K562 (cell line): ENCODE data around the gene LIPI. TPM values are rescaled to one million over a fixed set of nuclear protein-coding genes. Genes with fewer than 3 reads are reported as not detected.

ENCODE experiments used
- ATAC-seq: fragments of 200-7000 bp; cut with Tn5 transposase; 3 replicates; pipeline ENCODE4 v1.9.1; 2020; ENCODE audit warnings: moderate library complexity
- BruUV-seq: library from RNA; stranded (reverse); fragments of 400-500 nt; replicated peaks from 2 replicates; lab custom pipeline; 2021; lab: Mats Ljungman, UMichigan
- CTCF ChIA-PET: fragments of 300-600 bp; formaldehyde crosslinking; extraction: SDS; loops from one replicate; lab custom pipeline; 2021; ENCODE audit warnings: low intra/inter-chr PET ratio; lab: Yijun Ruan, JAX
- POLR2A ChIA-PET: fragments of 300-600, 350-650 bp; sonication (Branson Sonifier 250); formaldehyde crosslinking; extraction: SDS; loops from one replicate; lab custom pipeline; 2021; ENCODE audit warnings: antibody characterized with exemption, inconsistent platforms; lab: Yijun Ruan, JAX
- DNase-seq, 4 experiments: peaks; one replicate each; pipeline versions ENCODE4 v3.0.0 to v3.0.0-alpha.2; 2011 to 2018; ENCODE audit warnings: low spot score in 3 of 4, mixed read lengths in 3 of 4; ENCODE audit errors: extremely low read depth in 1 of 4
- FAIRE-seq: peaks from 2 replicates; lab custom pipeline; 2011; peaks lifted over from hg19 to GRCh38; lab: Jason Lieb, UNC
- H2AFZ ChIP-seq: 2 replicates; pipeline ENCODE4 v1.6.0; 2011; ENCODE audit warnings: low read depth, low read length, control low read depth, inconsistent platforms
- H3K27ac ChIP-seq: fragments of 200-600 bp; 3 replicates; pipeline ENCODE4 v1.8.0; 2011; ENCODE audit warnings: low read depth, mild to moderate bottlenecking, control low read depth, inconsistent platforms, low read length, moderate library complexity, mixed read lengths; ENCODE audit errors: extremely low read depth
- H3K27me3 ChIP-seq, 2 experiments: fragments of 300-600 bp in 1 of 2; 2 replicates in 1 of 2; 3 replicates in 1 of 2; pipeline versions ENCODE4 v1.6.0 to v1.8.0; 2011; ENCODE audit warnings: inconsistent platforms in 2 of 2, low read length in 2 of 2, mild to moderate bottlenecking in 1 of 2, mixed read lengths in 1 of 2, moderate library complexity in 1 of 2; ENCODE audit not compliant: control insufficient read depth in 2 of 2, insufficient read depth in 2 of 2
- H3K36me3 ChIP-seq: fragments of 300-600 bp; 3 replicates; pipeline ENCODE4 v1.8.0; 2011; ENCODE audit warnings: mild to moderate bottlenecking, low read length, inconsistent platforms; ENCODE audit not compliant: control insufficient read depth, insufficient read depth
- H3K4me1 ChIP-seq, 2 experiments: fragments of 200-600 bp in 1 of 2; replicated peaks in 1 of 2; 2 replicates in 1 of 2; 3 replicates in 1 of 2; pipeline versions ENCODE4 v1.5.1 to v1.8.0; 2011; ENCODE audit warnings: inconsistent platforms in 2 of 2, low read length in 2 of 2, mild to moderate bottlenecking in 1 of 2, mixed read lengths in 1 of 2, moderate library complexity in 1 of 2; ENCODE audit not compliant: control insufficient read depth in 2 of 2, insufficient read depth in 2 of 2
- H3K4me2 ChIP-seq: 2 replicates; pipeline ENCODE4 v1.6.1; 2011; ENCODE audit warnings: low read length, control low read depth, inconsistent platforms, mixed read lengths; ENCODE audit not compliant: insufficient read depth
- H3K4me3 ChIP-seq: fragments of 200-600 bp; sonication (generic), shearing (Covaris generic); 2 replicates; pipeline ENCODE4 v1.5.1; 2016; ENCODE audit warnings: control low read depth, inconsistent platforms
- H3K79me2 ChIP-seq: fragments of 200-600 bp; 3 replicates; pipeline ENCODE4 v1.8.0; 2011; ENCODE audit warnings: low read length, inconsistent platforms; ENCODE audit not compliant: control insufficient read depth, insufficient read depth
- H3K9ac ChIP-seq, 2 experiments: 2 replicates each; pipeline versions ENCODE4 v1.6.0 to v1.6.1; 2011; ENCODE audit warnings: low read depth in 2 of 2, low read length in 2 of 2, control low read depth in 1 of 2, inconsistent platforms in 1 of 2, mild to moderate bottlenecking in 1 of 2, mixed read lengths in 1 of 2; ENCODE audit not compliant: insufficient read depth in 1 of 2
- H3K9me1 ChIP-seq: one replicate; pipeline ENCODE4 v1.6.0; 2011; ENCODE audit warnings: inconsistent platforms, mild to moderate bottlenecking, low read length, moderate library complexity; ENCODE audit not compliant: control insufficient read depth, insufficient read depth
- H3K9me3 ChIP-seq: replicated peaks from 2 replicates; pipeline ENCODE4 v1.5.1; 2011; ENCODE audit warnings: low read depth, low read length, inconsistent platforms; ENCODE audit not compliant: control insufficient read depth, insufficient read depth
- H4K20me1 ChIP-seq: replicated peaks from 2 replicates; pipeline ENCODE4 v1.6.1; 2011; ENCODE audit warnings: low read length, inconsistent platforms, mixed read lengths; ENCODE audit not compliant: control insufficient read depth, insufficient read depth
- CBFA2T2 ChIP-seq: fragments of 450-650 bp; conservative IDR thresholded peaks from 2 replicates; pipeline ENCODE4 v1.6.1; 2017; ENCODE audit warnings: mild to moderate bottlenecking
- CREM ChIP-seq: IDR thresholded peaks from 2 replicates; pipeline ENCODE4 v1.6.1; 2014; ENCODE audit warnings: antibody characterized with exemption, low read depth
- HNRNPLL ChIP-seq: fragments of 200-400 bp; formaldehyde crosslinking; IDR thresholded peaks from 2 replicates; pipeline ENCODE4 v1.6.1; 2017; ENCODE audit warnings: low read length, low read depth, mild to moderate bottlenecking; ENCODE audit not compliant: poor library complexity, severe bottlenecking
- HSF4 ChIP-seq: fragments of 250-450 bp; sonication (Bioruptor Pico); IDR thresholded peaks from 2 replicates; pipeline ENCODE4 v2.1.2; 2022; ENCODE audit warnings: mild to moderate bottlenecking, moderate library complexity, borderline replicate concordance
- IFI16 ChIP-seq: fragments of 250-450 bp; sonication (Bioruptor Pico); IDR thresholded peaks from 2 replicates; pipeline ENCODE4 v2.1.2; 2022; ENCODE audit warnings: mild to moderate bottlenecking, inconsistent platforms
- POLR2G ChIP-seq: fragments of 200-400 bp; formaldehyde crosslinking; IDR thresholded peaks from 2 replicates; pipeline ENCODE4 v1.6.1; 2017; ENCODE audit warnings: low read depth, mild to moderate bottlenecking, antibody characterized with exemption, low read length, moderate library complexity
- RB1 ChIP-seq: fragments of 450-650 bp; IDR thresholded peaks from 2 replicates; pipeline ENCODE4 v1.6.1; 2017; ENCODE audit warnings: low read depth, mild to moderate bottlenecking
- SLC30A9 ChIP-seq: fragments of 250-450 bp; sonication (Bioruptor Pico); IDR thresholded peaks from 2 replicates; pipeline ENCODE4 v1.8.0; 2022; ENCODE audit warnings: mild to moderate bottlenecking, moderate library complexity
- SMAD1 ChIP-seq: fragments of 150-350 bp; IDR thresholded peaks from 2 replicates; pipeline ENCODE4 v1.6.1; 2014; ENCODE audit warnings: low read length, low read depth; ENCODE audit not compliant: partially characterized antibody
- SNIP1 ChIP-seq: fragments of 450-650 bp; IDR thresholded peaks from 2 replicates; pipeline ENCODE4 v1.7.1; 2017; ENCODE audit warnings: low read depth, mild to moderate bottlenecking
- ZBTB7A ChIP-seq: IDR thresholded peaks from 2 replicates; pipeline ENCODE4 v1.6.1; 2011; ENCODE audit warnings: low read depth, mild to moderate bottlenecking, low read length, moderate library complexity, borderline replicate concordance; ENCODE audit not compliant: control insufficient read depth
- ZNF384 ChIP-seq: IDR thresholded peaks from 2 replicates; pipeline ENCODE4 v1.6.1; 2012; ENCODE audit warnings: low read depth, low read length, improper control_type of control experiment
- WGBS: fragments of 100-300 bp; shearing (Covaris generic); methylation state at CpG from one replicate; pipeline ENCODE4 v1.1.6; 2016; ENCODE audit warnings: low coverage, mixed read lengths; ENCODE audit not compliant: insufficient coverage; ENCODE audit errors: missing lambda C conversion rate; 5-methylcytosine and 5-hydroxymethylcytosine counted together
- in situ Hi-C: fragments of 300-500 bp; cut with MboI; formaldehyde crosslinking; loops from 4 replicates; pipeline ENCODE4 v1.15.0; 2018; ENCODE audit warnings: inconsistent platforms, mixed read lengths
- intact Hi-C: fragments of 100-400 bp; cut with micrococcal nuclease; formaldehyde crosslinking; loops from 2 replicates; pipeline ENCODE4 v1.14.2; 2022
- polyA plus RNA-seq, 8 experiments: library from polyadenylated mRNA; depleted of rRNA in 4 of 8; stranded (reverse) in 5 of 8; unstranded in 3 of 8; fragments of >200 nt; fragmentation: Nextera tagmentation in 2 of 8; fragmentation: Illumina TruSeq in 1 of 8; extraction: Ambion mirVana in 2 of 8; extraction: Trizol in 1 of 8; gene quantifications; 2 replicates each; pipeline versions ENCODE4 v1.2.1 to v1.2.3, GENCODE V29; 2011 to 2014; ENCODE audit warnings: inconsistent platforms in 1 of 8, missing spikeins in 1 of 8
- total RNA-seq, 7 experiments: library from RNA; depleted of rRNA in 6 of 7; stranded (reverse); fragments of >200 nt in 6 of 7; fragmentation: Illumina TruSeq in 2 of 7; extraction: Trizol in 2 of 7; gene quantifications; 2 replicates each; pipeline versions ENCODE4 v1.2.1 to v1.2.3, GENCODE V29; 2011 to 2021; ENCODE audit warnings: low replicate concordance in 1 of 7
- TF ChIP-seq, protein P1 (sequence below), 2 experiments: fragments of 450-650 bp in 1 of 2; sonication (generic) in 1 of 2; formaldehyde crosslinking in 1 of 2; IDR thresholded peaks; 2 replicates each; pipeline versions ENCODE4 v1.7.1 to v1.9.0; 2016 to 2022; ENCODE audit warnings: inconsistent platforms in 1 of 2, mild to moderate bottlenecking in 1 of 2, missing genetic modification reagents in 1 of 2
- TF ChIP-seq, protein P2 (sequence below): sonication (generic); formaldehyde crosslinking; IDR thresholded peaks from 2 replicates; pipeline ENCODE4 v1.8.1; 2023; ENCODE audit warnings: mild to moderate bottlenecking, missing genetic modification reagents

The LIPI gene
- total and polyA plus RNA-seq, 9 of the 15 experiments (the other 6 are each of a cell fraction or from before 2014, with no cell fraction given) = not detected

- Histone ChIP-seq H3K9me1 (no peaks in the 10 kb centered on the region), H3K9me3 (no peaks in the 10 kb centered on the region; the same call in 1 of the 2 replicates), H3K27ac (no peak overlapping the region), H2AFZ (no peak overlapping the region), H3K4me3 (no peak overlapping the region), H3K9ac (no peak overlapping the region), H4K20me1 (no peaks in the 10 kb centered on the region), H3K79me2 (no peaks in the 10 kb centered on the region), H3K27me3 (no peaks in the 10 kb centered on the region), H3K4me2 (no peak overlapping the region), H3K36me3 (no peaks in the 10 kb centered on the region), H3K4me1 (no peaks in the 10 kb centered on the region)
- ATAC-seq (no peak), DNase-seq (no peak), FAIRE-seq (no peak)
- in situ Hi-C loops = no loop called here
- CTCF ChIA-PET = no interaction called here
- no TSS peak for BruUV-seq
- WGBS = 32% methylated on average over 3 of the region's 3 CpGs
- POLR2A ChIA-PET = no interaction called here
- intact Hi-C loops = no loop called here
- no peak for TF ChIP-seq RB1
- TF ChIP-seq, protein P1, sequence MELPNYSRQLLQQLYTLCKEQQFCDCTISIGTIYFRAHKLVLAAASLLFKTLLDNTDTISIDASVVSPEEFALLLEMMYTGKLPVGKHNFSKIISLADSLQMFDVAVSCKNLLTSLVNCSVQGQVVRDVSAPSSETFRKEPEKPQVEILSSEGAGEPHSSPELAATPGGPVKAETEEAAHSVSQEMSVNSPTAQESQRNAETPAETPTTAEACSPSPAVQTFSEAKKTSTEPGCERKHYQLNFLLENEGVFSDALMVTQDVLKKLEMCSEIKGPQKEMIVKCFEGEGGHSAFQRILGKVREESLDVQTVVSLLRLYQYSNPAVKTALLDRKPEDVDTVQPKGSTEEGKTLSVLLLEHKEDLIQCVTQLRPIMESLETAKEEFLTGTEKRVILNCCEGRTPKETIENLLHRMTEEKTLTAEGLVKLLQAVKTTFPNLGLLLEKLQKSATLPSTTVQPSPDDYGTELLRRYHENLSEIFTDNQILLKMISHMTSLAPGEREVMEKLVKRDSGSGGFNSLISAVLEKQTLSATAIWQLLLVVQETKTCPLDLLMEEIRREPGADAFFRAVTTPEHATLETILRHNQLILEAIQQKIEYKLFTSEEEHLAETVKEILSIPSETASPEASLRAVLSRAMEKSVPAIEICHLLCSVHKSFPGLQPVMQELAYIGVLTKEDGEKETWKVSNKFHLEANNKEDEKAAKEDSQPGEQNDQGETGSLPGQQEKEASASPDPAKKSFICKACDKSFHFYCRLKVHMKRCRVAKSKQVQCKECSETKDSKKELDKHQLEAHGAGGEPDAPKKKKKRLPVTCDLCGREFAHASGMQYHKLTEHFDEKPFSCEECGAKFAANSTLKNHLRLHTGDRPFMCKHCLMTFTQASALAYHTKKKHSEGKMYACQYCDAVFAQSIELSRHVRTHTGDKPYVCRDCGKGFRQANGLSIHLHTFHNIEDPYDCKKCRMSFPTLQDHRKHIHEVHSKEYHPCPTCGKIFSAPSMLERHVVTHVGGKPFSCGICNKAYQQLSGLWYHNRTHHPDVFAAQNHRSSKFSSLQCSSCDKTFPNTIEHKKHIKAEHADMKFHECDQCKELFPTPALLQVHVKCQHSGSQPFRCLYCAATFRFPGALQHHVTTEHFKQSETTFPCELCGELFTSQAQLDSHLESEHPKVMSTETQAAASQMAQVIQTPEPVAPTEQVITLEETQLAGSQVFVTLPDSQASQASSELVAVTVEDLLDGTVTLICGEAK (IDR thresholded peaks at IDR 0.05) = no peak
- TF ChIP-seq, protein P1 (CRISPR knock-in tag; IDR thresholded peaks at IDR 0.05) = no peak
- TF ChIP-seq CREM = no peak
- no peak for TF ChIP-seq HNRNPLL
- no peak for TF ChIP-seq IFI16 (CRISPR knock-in tag)
- no peak for TF ChIP-seq SLC30A9
- no peak for TF ChIP-seq ZBTB7A
- TF ChIP-seq SMAD1 = no peak
- TF ChIP-seq, protein P2, sequence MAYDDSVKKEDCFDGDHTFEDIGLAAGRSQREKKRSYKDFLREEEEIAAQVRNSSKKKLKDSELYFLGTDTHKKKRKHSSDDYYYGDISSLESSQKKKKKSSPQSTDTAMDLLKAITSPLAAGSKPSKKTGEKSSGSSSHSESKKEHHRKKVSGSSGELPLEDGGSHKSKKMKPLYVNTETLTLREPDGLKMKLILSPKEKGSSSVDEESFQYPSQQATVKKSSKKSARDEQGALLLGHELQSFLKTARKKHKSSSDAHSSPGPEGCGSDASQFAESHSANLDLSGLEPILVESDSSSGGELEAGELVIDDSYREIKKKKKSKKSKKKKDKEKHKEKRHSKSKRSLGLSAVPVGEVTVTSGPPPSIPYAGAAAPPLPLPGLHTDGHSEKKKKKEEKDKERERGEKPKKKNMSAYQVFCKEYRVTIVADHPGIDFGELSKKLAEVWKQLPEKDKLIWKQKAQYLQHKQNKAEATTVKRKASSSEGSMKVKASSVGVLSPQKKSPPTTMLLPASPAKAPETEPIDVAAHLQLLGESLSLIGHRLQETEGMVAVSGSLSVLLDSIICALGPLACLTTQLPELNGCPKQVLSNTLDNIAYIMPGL = no peak
- TF ChIP-seq CBFA2T2 = no peak
- no peak for TF ChIP-seq POLR2G
- TF ChIP-seq ZNF384 = no peak
- no peak for TF ChIP-seq SNIP1
- TF ChIP-seq HSF4 (CRISPR knock-in tag) = no peak
Observed at GRCh38 chr21:14080764-14081096, 130.0 kb downstream of the LIPI start.
